ENCODE results near the gene MYBPC2. TPM values are rescaled to one million over a fixed set of nuclear protein-coding genes. Genes with fewer than 3 reads are reported as not detected.

MYBPC2 gene
- total RNA-seq, 1 experiment from 2014 or later, result not detected

- no TSS peak for BruUV-seq (replicated peaks)
- ChIA-PET CTCF (no interaction called here), POLR2A (ENCODE audit: low non-redundant PET) (no interaction called here)
- TF ChIP-seq EZH2 (IDR thresholded peaks at IDR 0.05; ENCODE audit: borderline replicate concordance, low read depth, low read length, poor library complexity, severe bottlenecking) (no peak), CTCF (conservative IDR thresholded peaks at IDR 0.05; ENCODE audit: low read depth, low read length) (no peak)
- Histone ChIP-seq H3K36me3 (ENCODE audit: insufficient read depth, low read length, poor library complexity, severe bottlenecking) (no peaks in the 10 kb centered on the region), H3K4me3 (ENCODE audit: low read depth, low read length, poor library complexity, severe bottlenecking) (no peak overlapping the region), H3K9me3 (ENCODE audit: low read depth, low read length, poor library complexity, severe bottlenecking) (no peaks in the 10 kb centered on the region), H3K27me3 (replicated peaks; ENCODE audit: insufficient read depth, low read depth, low read length, poor library complexity) (peaks cover 58% of the 10 kb centered on the region), H3K27ac (ENCODE audit: low read depth, low read length, poor library complexity, severe bottlenecking) (no peak overlapping the region), H3K4me1 (ENCODE audit: insufficient read depth, low read length, poor library complexity, severe bottlenecking) (no peaks in the 10 kb centered on the region)
- no peak for DNase-seq (ENCODE audit: low spot score)
- intact Hi-C loops (cut with micrococcal nuclease; ENCODE audit: unreplicated experiment), result no loop called here
These were observed 64.3 kb downstream of the MYBPC2 start for GRCh38 chr19:50497022-50497405.

GRCh38 chr19:50498219-50499056, 65.7 kb downstream of the MYBPC2 start:
- H3K4me3 ChIP-seq (ENCODE audit: low read depth, low read length, poor library complexity, severe bottlenecking), result no peak overlapping the region
- DNase-seq (ENCODE audit: low spot score), result no peak
- H3K27ac ChIP-seq (ENCODE audit: low read depth, low read length, poor library complexity, severe bottlenecking), result no peak overlapping the region
- no peaks in the 10 kb centered on the region for H3K36me3 ChIP-seq (ENCODE audit: insufficient read depth, low read length, poor library complexity, severe bottlenecking)
- TF ChIP-seq CTCF (conservative IDR thresholded peaks at IDR 0.05; ENCODE audit: low read depth, low read length), result no peak
- TF ChIP-seq EZH2 (IDR thresholded peaks at IDR 0.05; ENCODE audit: borderline replicate concordance, low read depth, low read length, poor library complexity, severe bottlenecking), result no peak
- peaks cover 43% of the 10 kb centered on the region for H3K27me3 ChIP-seq (replicated peaks; ENCODE audit: insufficient read depth, low read depth, low read length, poor library complexity)
- BruUV-seq (replicated peaks), result no TSS peak
- ChIA-PET POLR2A (ENCODE audit: low non-redundant PET) (no interaction called here), CTCF (no interaction called here)
- H3K4me1 ChIP-seq (ENCODE audit: insufficient read depth, low read length, poor library complexity, severe bottlenecking), result no peaks in the 10 kb centered on the region
- intact Hi-C loops (cut with micrococcal nuclease; ENCODE audit: unreplicated experiment), result no loop called here
- no peaks in the 10 kb centered on the region for H3K9me3 ChIP-seq (ENCODE audit: low read depth, low read length, poor library complexity, severe bottlenecking)

GRCh38 chr19:50500060-50500752, 67.5 kb downstream of the MYBPC2 start:
- DNase-seq (ENCODE audit: low spot score), result no peak
- H3K9me3 ChIP-seq (ENCODE audit: low read depth, low read length, poor library complexity, severe bottlenecking), result no peaks in the 10 kb centered on the region
- H3K36me3 ChIP-seq (ENCODE audit: insufficient read depth, low read length, poor library complexity, severe bottlenecking), result no peaks in the 10 kb centered on the region
- CTCF ChIA-PET, result no interaction called here
- BruUV-seq (replicated peaks), result no TSS peak
- peaks cover 29% of the 10 kb centered on the region for H3K27me3 ChIP-seq (replicated peaks; ENCODE audit: insufficient read depth, low read depth, low read length, poor library complexity)
- TF ChIP-seq EZH2 (IDR thresholded peaks at IDR 0.05; ENCODE audit: borderline replicate concordance, low read depth, low read length, poor library complexity, severe bottlenecking) (no peak), CTCF (conservative IDR thresholded peaks at IDR 0.05; ENCODE audit: low read depth, low read length) (no peak; the same call in 1 of the 2 replicates)
- intact Hi-C loops (cut with micrococcal nuclease; ENCODE audit: unreplicated experiment), result no loop called here
- H3K4me3 ChIP-seq (ENCODE audit: low read depth, low read length, poor library complexity, severe bottlenecking), result no peak overlapping the region
- H3K4me1 ChIP-seq (ENCODE audit: insufficient read depth, low read length, poor library complexity, severe bottlenecking), result no peaks in the 10 kb centered on the region
- no peak overlapping the region for H3K27ac ChIP-seq (ENCODE audit: low read depth, low read length, poor library complexity, severe bottlenecking)
- POLR2A ChIA-PET (ENCODE audit: low non-redundant PET), result no interaction called here

All from A673 (cell line).